ENCODE data around the gene BNIP1. TPM values are rescaled to one million over a fixed set of nuclear protein-coding genes. Genes with fewer than 3 reads are reported as not detected.
A peak's percentile ranks its signal among the peaks of the same experiment; 100 is the strongest.
"Not testable (repeated sequence)": the region's sequence is repeated elsewhere in the genome, so short reads cannot be mapped to it uniquely, and the experiment has no call there.

Gene BNIP1
- total RNA-seq, 6 experiments from 2014 or later: 13.9 to 20.9 (median 17.3) TPM

GRCh38 chr5:173139631-173140030, 4.7 kb upstream of the BNIP1 start:
- Mint-ChIP-seq H3K27me3 (ENCODE audit: insufficient read depth) (0 out of 2 replicates have a peak, but pooled peaks cover 2% of the 10 kb centered on the region), H3K27ac (no peak overlapping the region), H3K4me1 (ENCODE audit: low read depth) (no peaks in the 10 kb centered on the region), H3K36me3 (ENCODE audit: low read depth) (0 out of 2 replicates have a peak, but pooled peaks cover under 1% of the 10 kb centered on the region), H3K4me3 (no peak overlapping the region), H3K9me3 (no peaks in the 10 kb centered on the region)
- no peak for DNase-seq
- TF ChIP-seq, protein P1, sequence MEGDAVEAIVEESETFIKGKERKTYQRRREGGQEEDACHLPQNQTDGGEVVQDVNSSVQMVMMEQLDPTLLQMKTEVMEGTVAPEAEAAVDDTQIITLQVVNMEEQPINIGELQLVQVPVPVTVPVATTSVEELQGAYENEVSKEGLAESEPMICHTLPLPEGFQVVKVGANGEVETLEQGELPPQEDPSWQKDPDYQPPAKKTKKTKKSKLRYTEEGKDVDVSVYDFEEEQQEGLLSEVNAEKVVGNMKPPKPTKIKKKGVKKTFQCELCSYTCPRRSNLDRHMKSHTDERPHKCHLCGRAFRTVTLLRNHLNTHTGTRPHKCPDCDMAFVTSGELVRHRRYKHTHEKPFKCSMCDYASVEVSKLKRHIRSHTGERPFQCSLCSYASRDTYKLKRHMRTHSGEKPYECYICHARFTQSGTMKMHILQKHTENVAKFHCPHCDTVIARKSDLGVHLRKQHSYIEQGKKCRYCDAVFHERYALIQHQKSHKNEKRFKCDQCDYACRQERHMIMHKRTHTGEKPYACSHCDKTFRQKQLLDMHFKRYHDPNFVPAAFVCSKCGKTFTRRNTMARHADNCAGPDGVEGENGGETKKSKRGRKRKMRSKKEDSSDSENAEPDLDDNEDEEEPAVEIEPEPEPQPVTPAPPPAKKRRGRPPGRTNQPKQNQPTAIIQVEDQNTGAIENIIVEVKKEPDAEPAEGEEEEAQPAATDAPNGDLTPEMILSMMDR (IDR thresholded peaks at IDR 0.05): no peak

GRCh38 chr5:173140769-173141168, 3.6 kb upstream of the BNIP1 start:
- 0 out of 2 replicates have a peak, but pooled peaks cover 5% of the 10 kb centered on the region for H3K36me3 Mint-ChIP-seq (ENCODE audit: low read depth)
- H3K27ac Mint-ChIP-seq: no peak overlapping the region
- H3K27me3 Mint-ChIP-seq (ENCODE audit: insufficient read depth): peaks cover 4% of the 10 kb centered on the region; the same call in 1 of the 2 replicates
- TF ChIP-seq, protein P1 (IDR thresholded peaks at IDR 0.05): no peak
- H3K4me1 Mint-ChIP-seq (ENCODE audit: low read depth): peaks cover 7% of the 10 kb centered on the region
- no peak overlapping the region for H3K4me3 Mint-ChIP-seq
- no peaks in the 10 kb centered on the region for H3K9me3 Mint-ChIP-seq
- DNase-seq: no peak

- peaks cover 7% of the 10 kb centered on the region for H3K36me3 Mint-ChIP-seq (ENCODE audit: low read depth)
- no peak for DNase-seq
- TF ChIP-seq, protein P1 (IDR thresholded peaks at IDR 0.05): no peak
- H3K4me3 Mint-ChIP-seq: no peak overlapping the region
- H3K27me3 Mint-ChIP-seq (ENCODE audit: insufficient read depth): peaks cover 4% of the 10 kb centered on the region; the same call in 1 of the 2 replicates
- peak overlapping the region; percentile 96; the same call in 1 of the 2 replicates for H3K27ac Mint-ChIP-seq
- peaks cover 14% of the 10 kb centered on the region for H3K4me1 Mint-ChIP-seq (ENCODE audit: low read depth)
- no peaks in the 10 kb centered on the region for H3K9me3 Mint-ChIP-seq
Observed at GRCh38 chr5:173143567-173143966, 764 bp upstream of the BNIP1 start.

DNA sequence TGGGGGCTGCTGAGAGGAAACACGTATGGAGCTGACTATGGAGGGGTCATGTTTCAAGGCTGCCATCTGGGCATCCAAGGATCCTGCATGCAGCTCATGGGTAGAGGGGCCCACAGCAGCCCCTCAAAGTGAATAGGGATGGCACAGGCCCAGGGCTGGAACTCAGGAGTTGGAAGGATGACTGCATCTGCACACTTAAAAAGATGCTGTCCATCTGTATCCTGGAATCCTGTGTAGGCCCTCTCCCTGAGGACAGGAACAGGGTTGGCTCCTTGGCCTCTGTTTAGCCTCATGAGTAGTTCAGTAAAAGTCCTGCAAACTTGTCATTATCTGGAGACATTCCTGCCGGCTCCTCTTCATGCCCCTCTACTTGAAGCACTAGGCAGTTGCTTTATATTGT, 4.0 kb downstream of the BNIP1 start:
- peaks cover 14% of the 10 kb centered on the region for H3K4me1 Mint-ChIP-seq (ENCODE audit: low read depth)
- H3K36me3 Mint-ChIP-seq (ENCODE audit: low read depth): peaks cover 22% of the 10 kb centered on the region
- no peak overlapping the region for H3K4me3 Mint-ChIP-seq
- peaks cover 2% of the 10 kb centered on the region; the same call in 1 of the 2 replicates for H3K27me3 Mint-ChIP-seq (ENCODE audit: insufficient read depth)
- TF ChIP-seq, protein P1 (IDR thresholded peaks at IDR 0.05): no peak
- no peaks in the 10 kb centered on the region for H3K9me3 Mint-ChIP-seq
- no peak for DNase-seq
- H3K27ac Mint-ChIP-seq: no peak overlapping the region

GRCh38 chr5:173152547-173152946, 8.2 kb downstream of the BNIP1 start:
- no peaks in the 10 kb centered on the region for H3K9me3 Mint-ChIP-seq
- no peaks in the 10 kb centered on the region for H3K4me1 Mint-ChIP-seq (ENCODE audit: low read depth)
- peaks cover 29% of the 10 kb centered on the region for H3K36me3 Mint-ChIP-seq (ENCODE audit: low read depth)
- TF ChIP-seq, protein P1 (IDR thresholded peaks at IDR 0.05): no peak
- DNase-seq: no peak
- H3K27me3 Mint-ChIP-seq (ENCODE audit: insufficient read depth): no peaks in the 10 kb centered on the region
- no peak overlapping the region for H3K4me3 Mint-ChIP-seq
- H3K27ac Mint-ChIP-seq: no peak overlapping the region

- no peaks in the 10 kb centered on the region for H3K27me3 Mint-ChIP-seq (ENCODE audit: insufficient read depth)
- no peak overlapping the region for H3K4me3 Mint-ChIP-seq
- H3K9me3 Mint-ChIP-seq: no peaks in the 10 kb centered on the region
- H3K27ac Mint-ChIP-seq: no peak overlapping the region
- TF ChIP-seq, protein P1 (IDR thresholded peaks at IDR 0.05): no peak
- H3K4me1 Mint-ChIP-seq (ENCODE audit: low read depth): no peaks in the 10 kb centered on the region
- peaks cover 24% of the 10 kb centered on the region for H3K36me3 Mint-ChIP-seq (ENCODE audit: low read depth)
- no peak for DNase-seq
Observed at GRCh38 chr5:173153842-173154241, 9.5 kb downstream of the BNIP1 start.

GRCh38 chr5:173154619-173155018, 10.3 kb downstream of the BNIP1 start:
- H3K36me3 Mint-ChIP-seq (ENCODE audit: low read depth): peaks cover 17% of the 10 kb centered on the region
- not testable (repeated sequence) for H3K4me3 Mint-ChIP-seq; H3K27ac Mint-ChIP-seq; H3K9me3 Mint-ChIP-seq; DNase-seq; H3K27me3 Mint-ChIP-seq (ENCODE audit: insufficient read depth); H3K4me1 Mint-ChIP-seq (ENCODE audit: low read depth)
